ENCODE measurements around the gene DYNLT1. TPM values are rescaled to one million over a fixed set of nuclear protein-coding genes. Genes with fewer than 3 reads are reported as not detected.

DYNLT1 gene
- total RNA-seq, 2 experiments from 2014 or later: 94.3 to 98.3 TPM

DNA sequence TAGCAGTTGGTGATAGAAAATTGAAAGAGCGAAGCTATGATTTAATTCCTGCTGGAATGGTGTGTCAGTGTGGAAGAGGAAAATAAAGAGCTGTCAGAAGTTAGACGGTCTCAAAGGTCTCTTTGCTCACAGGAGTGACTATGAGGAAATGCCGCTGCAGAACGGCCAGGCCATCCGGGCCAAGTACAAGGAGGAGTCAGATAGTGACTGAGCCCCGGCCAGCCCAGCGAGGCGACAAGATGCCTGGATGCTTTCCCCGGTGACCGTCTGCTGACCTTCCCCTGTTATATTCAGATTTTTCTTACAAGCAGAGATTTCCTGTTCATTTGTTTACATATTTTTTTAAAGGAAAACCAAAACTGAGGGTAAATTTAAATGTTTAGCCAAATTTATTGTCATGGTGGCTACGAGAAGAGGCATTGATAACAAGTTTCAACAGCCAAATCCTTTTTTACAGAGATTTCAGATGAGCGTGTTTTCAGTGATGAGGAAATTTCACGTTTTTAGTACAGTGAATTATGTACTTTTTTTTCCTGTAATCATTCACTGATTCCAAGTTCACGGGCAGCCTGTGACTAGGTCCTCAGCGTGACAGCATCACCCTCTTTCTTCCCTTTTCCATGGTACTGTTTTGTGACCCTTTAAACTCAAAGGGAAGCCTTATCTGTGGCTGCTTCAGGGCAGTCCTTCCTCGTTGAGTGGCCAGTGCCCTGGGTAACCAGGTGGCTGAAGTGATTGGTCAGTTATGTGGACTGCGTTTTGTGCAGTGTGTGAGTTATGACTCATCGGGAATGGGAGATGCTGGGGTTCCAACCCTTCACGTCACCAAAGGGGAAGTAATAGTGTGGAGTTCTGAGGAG lies 12.6 kb downstream of the DYNLT1 start:
- Mint-ChIP-seq H3K4me3 (no peak overlapping the region), H3K9me3 (no peaks in the 10 kb centered on the region), H3K27ac (peak overlapping the region; percentile 77), H3K36me3 (ENCODE audit: low read depth) (peaks cover 59% of the 10 kb centered on the region), H3K4me1 (ENCODE audit: low read depth) (peaks cover 50% of the 10 kb centered on the region), H3K27me3 (no peaks in the 10 kb centered on the region)
- intact Hi-C loops (cut with micrococcal nuclease): no loop called here
- POLR2A ChIA-PET: no interaction called here
- DNase-seq (no peak), ATAC-seq (no peak)
- CTCF ChIA-PET: interaction anchor here (1.0 to 4.5 kb wide), 2 partner anchors 59 to 60 kb away, joined by 6 to 35 read pairs; no protein-coding TSS in a partner anchor
- TF ChIP-seq, protein P1, sequence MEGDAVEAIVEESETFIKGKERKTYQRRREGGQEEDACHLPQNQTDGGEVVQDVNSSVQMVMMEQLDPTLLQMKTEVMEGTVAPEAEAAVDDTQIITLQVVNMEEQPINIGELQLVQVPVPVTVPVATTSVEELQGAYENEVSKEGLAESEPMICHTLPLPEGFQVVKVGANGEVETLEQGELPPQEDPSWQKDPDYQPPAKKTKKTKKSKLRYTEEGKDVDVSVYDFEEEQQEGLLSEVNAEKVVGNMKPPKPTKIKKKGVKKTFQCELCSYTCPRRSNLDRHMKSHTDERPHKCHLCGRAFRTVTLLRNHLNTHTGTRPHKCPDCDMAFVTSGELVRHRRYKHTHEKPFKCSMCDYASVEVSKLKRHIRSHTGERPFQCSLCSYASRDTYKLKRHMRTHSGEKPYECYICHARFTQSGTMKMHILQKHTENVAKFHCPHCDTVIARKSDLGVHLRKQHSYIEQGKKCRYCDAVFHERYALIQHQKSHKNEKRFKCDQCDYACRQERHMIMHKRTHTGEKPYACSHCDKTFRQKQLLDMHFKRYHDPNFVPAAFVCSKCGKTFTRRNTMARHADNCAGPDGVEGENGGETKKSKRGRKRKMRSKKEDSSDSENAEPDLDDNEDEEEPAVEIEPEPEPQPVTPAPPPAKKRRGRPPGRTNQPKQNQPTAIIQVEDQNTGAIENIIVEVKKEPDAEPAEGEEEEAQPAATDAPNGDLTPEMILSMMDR (IDR thresholded peaks at IDR 0.05): no peak

DNA sequence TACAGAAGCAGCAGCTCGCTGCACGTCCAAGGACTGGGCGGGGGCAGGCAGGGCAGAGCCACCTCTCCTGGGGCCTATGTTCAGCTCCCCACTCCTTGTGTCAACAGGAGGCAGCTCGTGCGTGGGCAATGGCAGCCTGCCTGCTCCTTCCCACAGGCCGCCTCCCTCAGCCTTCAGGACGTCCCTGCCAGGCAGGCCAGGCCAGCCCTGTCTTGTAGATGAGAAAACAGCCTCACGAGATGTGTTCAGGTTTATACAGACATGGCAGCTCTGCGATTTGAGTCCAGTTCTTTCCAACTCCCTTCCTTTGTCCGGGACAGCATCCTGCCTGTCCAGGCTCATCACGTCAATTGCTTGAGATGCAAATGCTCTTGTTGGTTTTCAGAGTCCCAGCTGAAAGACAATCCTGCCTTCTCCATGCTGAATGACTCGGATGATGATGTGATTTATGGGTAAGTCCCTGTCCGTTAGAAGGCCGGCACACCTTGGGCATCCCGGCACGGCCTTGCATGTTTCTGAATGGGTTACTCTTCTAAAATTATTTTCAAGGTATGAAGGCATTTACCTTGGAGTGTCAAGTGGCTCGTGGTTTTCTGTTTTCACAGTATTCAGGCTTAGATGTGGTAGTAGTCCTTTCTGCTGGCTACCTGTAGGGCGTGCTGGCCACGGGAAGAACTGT lies 13.5 kb downstream of the DYNLT1 start:
- CTCF ChIA-PET: interaction anchor here (0.9 to 4.5 kb wide), 4 partner anchors 24 to 297 kb away, joined by 3 to 35 read pairs (median 3); no protein-coding TSS in a partner anchor
- peaks cover 59% of the 10 kb centered on the region for H3K36me3 Mint-ChIP-seq (ENCODE audit: low read depth)
- peak overlapping the region; percentile 77 for H3K27ac Mint-ChIP-seq
- no peak for DNase-seq
- no peak overlapping the region for H3K4me3 Mint-ChIP-seq
- intact Hi-C loops (cut with micrococcal nuclease): no loop called here
- H3K27me3 Mint-ChIP-seq: no peaks in the 10 kb centered on the region
- H3K4me1 Mint-ChIP-seq (ENCODE audit: low read depth): peaks cover 43% of the 10 kb centered on the region
- no peak for ATAC-seq
- TF ChIP-seq, protein P1 (IDR thresholded peaks at IDR 0.05): no peak
- POLR2A ChIA-PET: interaction anchor here (0.8 to 1.8 kb wide), 3 partner anchors 8 to 13 kb away, joined by 4 to 5 read pairs (median 4); partner anchors contain the start of gene DYNLT1
- H3K9me3 Mint-ChIP-seq: no peaks in the 10 kb centered on the region

DNA sequence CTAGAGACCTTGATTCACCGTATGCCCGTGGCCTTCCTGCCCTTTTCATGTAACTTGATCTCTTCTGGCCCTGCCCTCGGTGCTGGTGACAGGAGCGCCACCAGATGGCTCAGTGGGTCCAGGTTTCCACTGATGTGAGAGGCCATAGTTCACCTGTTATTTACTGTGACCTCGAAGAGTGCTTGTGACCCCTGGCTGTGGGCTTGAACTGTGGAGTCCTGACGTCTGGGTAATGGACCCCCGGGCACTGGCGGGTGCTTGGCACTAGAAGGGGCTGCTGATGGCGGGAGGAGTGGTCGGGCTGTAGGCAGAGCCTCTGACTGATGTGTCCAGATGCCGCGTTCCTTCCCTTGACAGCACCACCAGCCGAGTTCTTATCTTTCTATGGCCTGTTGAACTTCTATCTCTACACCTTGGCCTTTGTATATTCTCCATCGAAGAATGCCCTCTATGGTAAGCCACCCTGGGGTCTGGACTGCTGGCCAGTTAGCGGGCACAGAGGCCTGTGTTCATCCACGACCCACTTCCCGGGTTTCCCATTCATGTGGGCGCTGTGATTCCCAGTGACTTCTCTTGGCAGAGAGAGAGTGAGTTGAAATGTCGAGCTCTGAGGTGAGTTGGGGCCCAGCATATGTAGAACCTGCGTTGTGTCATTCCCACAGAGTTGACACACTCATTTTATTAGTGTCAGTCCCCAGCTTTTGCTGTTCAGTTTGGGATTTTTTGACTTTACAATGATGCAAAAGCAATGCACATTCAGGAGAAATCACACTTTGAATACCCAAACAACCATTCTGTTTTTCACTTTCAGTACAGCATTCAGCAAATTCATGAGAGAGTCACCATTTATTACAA lies 14.9 kb downstream of the DYNLT1 start:
- peaks cover 53% of the 10 kb centered on the region for H3K36me3 Mint-ChIP-seq (ENCODE audit: low read depth)
- DNase-seq (peak; percentile 56), ATAC-seq (peak; percentile 71)
- ChIA-PET POLR2A (interaction anchor here (0.9 to 1.8 kb wide), 3 partner anchors 11 to 15 kb away, joined by 3 to 5 read pairs (median 4); partner anchors contain the start of gene DYNLT1), CTCF (interaction anchor here (1.0 to 4.5 kb wide), 4 partner anchors 22 to 505 kb away, joined by 3 to 35 read pairs (median 4); no protein-coding TSS in a partner anchor)
- no peak overlapping the region for H3K4me3 Mint-ChIP-seq
- peaks cover 32% of the 10 kb centered on the region for H3K4me1 Mint-ChIP-seq (ENCODE audit: low read depth)
- TF ChIP-seq, protein P1 (IDR thresholded peaks at IDR 0.05): no peak
- peak overlapping the region; percentile 74 for H3K27ac Mint-ChIP-seq
- H3K27me3 Mint-ChIP-seq: no peaks in the 10 kb centered on the region
- H3K9me3 Mint-ChIP-seq: no peaks in the 10 kb centered on the region
- intact Hi-C loops (cut with micrococcal nuclease): no loop called here

DNA sequence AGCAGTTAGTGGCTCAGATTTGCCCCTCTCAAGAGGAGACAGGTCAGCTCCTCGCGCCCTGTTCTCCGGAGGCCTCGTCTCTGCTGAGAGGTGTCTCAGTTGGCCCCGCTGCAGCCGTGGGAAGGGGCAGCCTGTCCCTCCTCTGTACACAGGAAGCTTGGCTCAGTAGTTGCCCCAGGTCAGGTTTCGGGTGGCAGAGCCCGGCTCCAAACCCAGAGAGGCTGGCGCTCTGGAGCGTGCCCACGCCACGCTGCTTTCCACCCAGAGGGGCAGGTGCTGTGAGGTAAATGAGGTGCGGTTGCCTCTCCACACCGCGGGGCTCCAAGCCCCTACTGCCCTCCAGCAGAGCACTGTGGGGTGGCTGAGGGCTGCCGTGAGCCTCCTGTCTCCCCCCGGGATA lies 16.0 kb downstream of the DYNLT1 start:
- Mint-ChIP-seq H3K4me1 (ENCODE audit: low read depth) (peaks cover 32% of the 10 kb centered on the region), H3K4me3 (no peak overlapping the region), H3K27ac (no peak overlapping the region), H3K9me3 (no peaks in the 10 kb centered on the region), H3K27me3 (no peaks in the 10 kb centered on the region), H3K36me3 (ENCODE audit: low read depth) (peaks cover 52% of the 10 kb centered on the region)
- TF ChIP-seq, protein P1 (IDR thresholded peaks at IDR 0.05): no peak
- intact Hi-C loops (cut with micrococcal nuclease): no loop called here
- CTCF ChIA-PET: interaction anchor here (1.5 to 4.5 kb wide), 2 partner anchors 62 to 506 kb away, joined by 4 to 35 read pairs; no protein-coding TSS in a partner anchor
- POLR2A ChIA-PET: no interaction called here
- no peak for DNase-seq
- ATAC-seq: no peak
